HG02885 (cell line): ENCODE results near the gene KCNMB4.
"Not testable (repeated sequence)": the region's sequence is repeated elsewhere in the genome, so short reads cannot be mapped to it uniquely, and the experiment has no call there.

Experiments
- ATAC-seq: cut with Tn5 transposase; IDR thresholded peaks from one replicate; pipeline ENCODE4 v1.9.1; 2021; ENCODE audit warnings: mild to moderate bottlenecking; ENCODE audit not compliant: unreplicated experiment, poor library complexity

The KCNMB4 gene

DNA sequence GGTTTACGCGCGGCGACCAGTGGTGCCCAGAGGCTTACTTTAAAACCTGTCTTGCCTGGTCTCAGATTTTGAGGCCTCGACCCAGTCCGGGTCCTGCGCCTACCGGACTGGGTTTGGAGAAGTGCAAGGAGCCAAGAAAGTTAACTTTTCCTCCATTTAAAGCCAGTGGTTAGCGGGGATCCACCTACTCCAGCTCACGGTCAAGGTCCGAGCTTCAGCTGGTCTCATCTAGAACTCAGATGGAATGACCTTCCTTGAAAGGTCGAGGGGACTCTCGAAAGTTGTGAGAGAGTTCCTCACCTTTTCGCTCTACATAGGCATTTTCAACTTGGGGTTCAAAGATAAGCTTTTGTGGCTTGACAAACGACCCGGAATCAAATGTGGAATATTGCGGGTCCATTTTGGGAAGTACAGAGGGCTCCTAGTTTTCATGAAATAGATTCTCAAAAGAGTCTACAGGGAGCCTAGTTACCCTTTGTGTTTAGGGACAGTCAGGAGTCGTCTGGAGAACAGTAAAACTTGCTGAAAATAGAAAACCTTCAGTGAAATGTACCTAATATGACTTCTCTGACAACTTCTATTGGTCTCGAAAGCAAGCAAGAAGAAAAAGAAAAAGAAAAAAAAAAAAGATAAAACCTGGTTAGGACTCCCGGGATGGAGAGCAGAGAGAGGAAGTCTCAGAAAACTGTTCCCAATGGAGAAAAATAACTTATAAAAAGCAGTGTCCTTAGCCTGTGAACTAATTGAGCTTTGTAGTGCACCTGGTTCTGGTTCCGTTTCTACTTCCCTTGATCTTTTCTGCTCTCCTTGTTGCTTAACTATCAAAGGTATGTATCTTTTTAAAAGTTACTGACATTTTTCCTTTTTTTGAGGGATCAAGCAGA lies 1.4 kb downstream of the KCNMB4 start:
- no peak for ATAC-seq

DNA sequence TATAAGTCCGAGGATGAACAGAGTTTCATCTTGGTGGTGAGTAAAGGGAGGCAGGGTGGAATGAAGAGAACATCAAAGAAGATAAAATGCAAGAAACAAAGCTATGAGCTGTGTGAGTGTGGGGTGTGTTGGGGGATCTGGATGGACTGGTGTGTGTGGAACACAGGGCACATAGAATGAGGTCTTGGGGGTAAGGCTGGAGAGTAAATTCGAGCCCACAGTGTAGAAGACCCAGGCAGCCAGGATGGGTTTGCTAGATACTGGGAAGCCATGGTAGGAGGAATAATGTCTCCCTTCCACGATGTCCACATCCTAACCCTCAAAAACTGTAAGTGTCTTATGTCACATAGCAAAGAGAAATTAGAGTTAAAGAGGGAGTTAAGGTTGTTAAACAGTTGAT lies 6.8 kb downstream of the KCNMB4 start:
- no peak for ATAC-seq

DNA sequence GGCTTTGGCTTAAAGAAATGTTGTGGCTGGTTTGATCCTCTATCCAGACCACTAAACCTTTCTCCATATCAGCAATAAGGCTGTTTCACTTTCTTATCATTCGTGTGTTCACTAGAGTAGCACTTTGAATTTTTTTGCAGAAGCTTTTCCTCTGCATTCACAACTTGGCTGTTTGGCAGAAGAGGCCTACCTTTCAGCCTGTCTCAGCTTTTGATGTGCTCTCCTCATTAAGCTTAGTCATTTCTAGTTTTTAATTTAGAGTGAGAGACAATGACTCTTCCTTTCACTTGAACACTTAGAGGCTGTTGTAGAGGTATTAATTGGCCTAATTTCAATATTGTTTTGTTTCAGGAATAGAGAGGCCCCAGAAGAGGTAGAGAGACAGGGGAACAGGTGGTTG lies 13.8 kb downstream of the KCNMB4 start:
- ATAC-seq = no peak

DNA sequence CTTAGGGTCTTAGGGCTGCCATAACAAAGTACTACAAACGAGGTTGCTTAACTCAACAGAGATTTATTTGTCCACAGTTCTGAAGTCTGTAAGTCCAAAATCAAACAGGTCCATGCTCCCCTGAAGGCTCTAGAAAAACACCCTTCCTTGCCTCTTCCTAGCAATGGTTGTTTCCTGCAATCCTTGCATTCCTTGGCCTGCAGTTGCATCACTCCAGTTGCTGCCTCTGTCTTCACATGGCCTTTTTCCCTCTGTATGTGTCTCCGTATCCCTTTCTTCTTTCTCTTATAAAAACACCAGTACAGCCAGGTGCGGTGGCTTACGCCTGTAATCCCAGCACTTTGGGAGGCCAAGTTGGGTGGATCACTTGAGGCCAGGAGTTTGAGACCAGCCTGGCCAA lies 17.4 kb downstream of the KCNMB4 start:
- ATAC-seq = no peak

DNA sequence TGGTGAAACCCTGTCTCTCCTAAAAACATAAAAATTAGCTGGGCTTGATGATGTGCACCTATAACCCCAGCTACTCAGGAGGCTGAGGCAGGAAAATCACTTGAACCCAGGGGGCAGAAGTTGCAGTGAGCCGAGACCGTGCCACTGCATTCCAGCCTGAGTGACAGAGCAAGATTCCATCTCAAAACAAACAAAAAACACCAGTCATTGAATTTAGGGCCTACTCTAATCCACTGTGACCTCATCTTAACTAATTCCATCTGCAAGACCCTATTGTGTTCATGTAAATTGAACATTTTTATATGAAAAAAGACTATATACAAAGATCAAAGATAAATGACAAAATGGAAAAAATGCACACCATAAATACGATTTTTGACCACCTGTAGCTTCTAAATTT lies 17.8 kb downstream of the KCNMB4 start:
- ATAC-seq = no peak

DNA sequence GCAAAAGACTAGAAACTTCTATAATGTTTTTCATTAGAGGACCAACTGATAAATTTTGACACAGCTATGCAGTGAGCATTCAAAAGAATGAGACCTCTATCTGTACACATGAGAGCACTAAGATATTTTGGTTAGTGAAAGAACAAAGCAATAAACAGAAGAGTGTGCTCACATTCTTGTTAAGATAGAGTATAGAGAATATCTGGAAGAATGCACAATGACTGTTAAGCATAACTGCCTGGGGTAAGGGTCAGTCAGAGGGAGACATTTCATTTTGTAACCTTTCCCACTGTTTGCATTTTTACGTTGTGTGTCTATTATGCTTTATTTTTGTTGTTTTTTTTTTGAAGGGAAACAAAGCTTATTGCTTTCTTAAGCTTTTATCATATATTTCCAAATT lies 20.7 kb downstream of the KCNMB4 start:
- ATAC-seq = no peak

DNA sequence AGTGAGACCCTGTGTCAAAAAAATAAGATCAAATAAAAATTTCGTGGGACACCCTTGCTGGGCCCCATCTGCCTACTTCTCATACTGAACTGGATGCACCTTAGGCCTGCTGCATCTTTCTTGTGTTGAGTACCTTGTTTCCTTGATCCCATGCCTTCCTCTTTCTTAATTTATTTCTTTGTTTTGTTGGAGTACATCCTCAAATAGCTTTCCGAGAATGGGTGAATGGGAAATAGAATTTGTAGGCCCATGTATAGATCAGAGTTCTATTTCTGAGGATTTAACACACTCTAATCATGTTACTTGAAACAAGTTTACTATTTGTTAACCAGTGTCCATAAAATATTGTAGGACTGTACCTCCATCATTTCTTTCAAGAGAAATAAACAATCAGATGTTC lies 23.6 kb downstream of the KCNMB4 start:
- no peak for ATAC-seq

DNA sequence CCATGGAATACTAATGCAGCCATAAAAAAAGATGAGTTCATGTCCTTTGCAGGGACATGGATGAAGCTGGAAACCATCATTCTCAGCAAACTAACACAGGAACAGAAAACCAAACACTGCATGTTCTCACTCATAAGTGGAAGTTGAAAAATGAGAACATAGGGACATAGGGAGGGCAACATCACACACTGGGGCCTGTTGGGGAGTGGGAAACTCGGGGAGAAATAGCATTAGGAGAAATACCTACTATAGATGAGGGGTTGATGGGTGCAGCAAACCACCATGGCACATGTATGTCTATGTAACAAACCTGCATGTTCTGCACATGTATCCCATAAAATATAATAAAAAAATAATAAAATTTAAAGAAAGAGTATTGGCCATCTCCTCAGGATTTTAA lies 26.5 kb downstream of the KCNMB4 start:
- ATAC-seq = not testable (repeated sequence)

DNA sequence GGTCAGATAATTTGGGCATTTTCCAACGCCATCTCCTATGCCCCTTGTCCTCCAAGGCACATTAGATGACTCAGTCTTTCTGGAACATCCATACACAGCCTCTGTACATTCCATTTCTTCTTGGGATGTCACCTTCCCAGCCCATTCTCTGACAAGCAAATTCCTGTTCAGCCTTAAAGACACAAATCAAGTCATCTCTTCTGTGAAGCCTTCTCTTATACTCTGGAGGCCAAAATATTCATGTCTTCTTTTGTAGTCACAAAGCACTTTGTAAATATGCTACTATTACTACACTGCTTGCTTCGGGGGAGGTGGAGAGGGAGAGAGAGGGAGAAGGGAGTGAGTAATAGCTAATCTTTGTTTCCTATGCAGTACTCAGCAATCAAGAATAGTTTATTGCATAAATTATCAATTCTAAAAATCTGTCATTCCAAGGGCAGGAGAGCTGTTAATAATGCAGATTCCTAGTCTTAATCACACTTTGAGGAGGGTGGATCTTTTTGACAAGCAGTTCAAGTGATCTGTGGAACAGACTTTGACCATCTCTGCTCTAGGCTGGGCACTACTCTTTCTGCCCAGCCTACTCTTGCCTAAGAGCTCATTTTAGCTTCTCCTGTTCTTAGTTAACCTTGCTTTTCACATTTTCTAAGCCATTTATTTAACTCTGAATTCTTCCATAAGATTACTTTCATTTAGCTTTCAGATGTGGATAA lies 27.9 kb downstream of the KCNMB4 start:
- no peak for ATAC-seq

DNA sequence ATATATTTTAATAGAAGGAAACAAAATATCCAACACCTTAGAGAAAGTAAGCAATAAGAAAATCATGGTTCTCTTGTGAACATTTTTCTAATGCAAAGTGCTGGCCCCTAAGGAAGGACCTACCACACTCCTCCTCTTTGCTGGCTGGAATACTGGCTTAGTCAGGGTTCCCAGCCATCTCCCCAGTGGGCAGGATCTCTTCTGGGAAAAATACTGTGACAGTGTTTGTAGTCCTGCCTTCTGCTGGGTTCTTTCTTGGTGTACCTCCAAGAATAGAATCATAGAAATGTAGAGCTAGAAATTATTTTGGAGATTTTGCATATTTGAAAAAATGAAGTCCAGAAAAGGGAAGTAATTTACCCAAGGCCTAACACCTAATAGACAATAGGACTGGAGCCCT lies 31.9 kb downstream of the KCNMB4 start:
- no peak for ATAC-seq

DNA sequence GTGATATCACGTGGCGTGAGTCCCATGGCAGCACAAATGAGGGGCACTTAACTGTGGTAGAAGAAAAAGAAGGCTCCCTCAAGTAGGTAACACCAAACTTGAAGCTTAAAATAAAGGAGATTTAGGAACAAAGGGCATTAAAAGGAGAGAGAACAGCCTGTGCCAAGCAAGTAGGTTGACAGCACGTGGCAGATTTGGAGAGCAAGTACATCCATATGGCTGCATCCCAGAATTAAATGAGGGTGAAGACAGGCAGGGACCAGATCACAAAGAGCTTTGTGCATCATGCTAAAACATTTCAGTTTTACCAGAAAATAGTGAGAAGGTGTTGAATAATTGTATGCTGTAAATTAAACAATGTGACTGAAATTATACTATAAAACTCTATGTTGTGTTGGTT lies 32.8 kb downstream of the KCNMB4 start:
- no peak for ATAC-seq

DNA sequence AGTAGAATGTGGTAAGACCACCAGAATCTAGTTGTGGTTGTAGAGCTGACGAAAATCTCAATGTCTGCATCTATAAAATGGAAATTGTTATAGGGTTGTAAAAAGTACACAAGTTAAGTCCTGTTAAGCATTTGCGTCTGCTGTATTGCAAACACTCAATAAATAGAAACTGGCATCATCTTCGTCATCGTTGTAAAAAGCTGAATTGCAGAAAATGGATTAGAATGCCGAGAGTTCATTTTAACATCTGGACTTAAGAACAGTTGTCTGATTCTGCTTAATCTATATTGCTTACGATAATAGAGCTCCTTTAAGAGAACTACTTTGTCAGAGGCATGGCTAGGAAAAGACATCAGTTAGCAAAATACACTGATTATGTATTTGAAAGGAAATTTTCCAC lies 33.2 kb downstream of the KCNMB4 start:
- no peak for ATAC-seq

DNA sequence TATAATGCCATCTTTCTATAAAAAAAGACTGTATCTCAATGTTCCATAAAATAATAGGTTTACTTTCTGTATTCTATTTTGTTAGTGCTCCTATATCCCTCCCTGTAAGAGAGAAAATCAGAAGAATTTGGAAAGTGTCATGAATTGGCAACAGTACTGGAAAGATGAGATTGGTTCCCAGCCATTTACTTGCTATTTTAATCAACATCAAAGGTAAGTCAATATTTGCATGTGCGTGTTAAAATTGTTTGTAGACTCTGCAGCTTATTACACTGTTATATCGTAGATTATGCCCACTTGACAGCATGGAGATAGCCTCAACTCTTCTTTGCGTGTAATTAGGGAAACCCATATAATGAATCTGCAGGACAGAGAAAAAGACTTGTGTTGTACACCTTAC lies 34.0 kb downstream of the KCNMB4 start:
- ATAC-seq = no peak

DNA sequence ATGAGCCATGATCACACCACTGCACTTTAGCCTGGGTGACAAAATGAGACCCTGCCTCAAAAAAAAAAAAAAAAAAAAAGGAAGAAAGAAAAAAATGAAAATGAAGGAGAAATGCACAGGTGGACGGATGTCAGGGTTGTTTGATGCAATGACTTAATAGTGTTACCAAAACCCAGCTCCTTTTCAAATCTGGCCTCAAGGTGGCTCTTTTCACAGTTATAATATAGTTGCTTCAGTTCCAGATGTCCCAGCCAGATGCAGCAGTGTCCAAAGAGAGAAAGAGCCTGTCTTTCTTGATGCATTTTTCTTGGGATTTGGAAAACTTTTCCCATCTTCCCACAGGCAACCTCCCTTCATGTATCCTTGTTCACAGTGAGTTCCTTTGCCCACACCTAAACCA lies 36.5 kb downstream of the KCNMB4 start:
- no peak for ATAC-seq

DNA sequence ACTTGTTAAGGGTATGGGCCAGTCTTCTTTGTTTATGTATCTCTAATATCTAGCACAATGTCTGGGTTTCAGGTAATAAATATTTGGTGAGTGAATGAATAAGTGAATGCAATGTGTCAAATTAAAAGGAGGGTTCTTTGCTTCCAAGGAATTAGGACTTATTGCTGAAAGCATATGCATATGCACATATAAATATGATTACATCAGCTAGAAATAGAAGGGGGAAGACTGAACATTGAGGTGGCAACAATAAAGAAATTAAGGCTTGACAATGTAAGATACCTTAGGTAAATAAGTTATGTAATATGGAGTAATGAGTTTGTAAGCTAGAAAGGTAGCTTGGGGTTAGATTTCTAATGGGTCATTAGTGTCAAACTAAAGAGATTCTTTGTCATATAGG lies 37.7 kb downstream of the KCNMB4 start:
- ATAC-seq = no peak

DNA sequence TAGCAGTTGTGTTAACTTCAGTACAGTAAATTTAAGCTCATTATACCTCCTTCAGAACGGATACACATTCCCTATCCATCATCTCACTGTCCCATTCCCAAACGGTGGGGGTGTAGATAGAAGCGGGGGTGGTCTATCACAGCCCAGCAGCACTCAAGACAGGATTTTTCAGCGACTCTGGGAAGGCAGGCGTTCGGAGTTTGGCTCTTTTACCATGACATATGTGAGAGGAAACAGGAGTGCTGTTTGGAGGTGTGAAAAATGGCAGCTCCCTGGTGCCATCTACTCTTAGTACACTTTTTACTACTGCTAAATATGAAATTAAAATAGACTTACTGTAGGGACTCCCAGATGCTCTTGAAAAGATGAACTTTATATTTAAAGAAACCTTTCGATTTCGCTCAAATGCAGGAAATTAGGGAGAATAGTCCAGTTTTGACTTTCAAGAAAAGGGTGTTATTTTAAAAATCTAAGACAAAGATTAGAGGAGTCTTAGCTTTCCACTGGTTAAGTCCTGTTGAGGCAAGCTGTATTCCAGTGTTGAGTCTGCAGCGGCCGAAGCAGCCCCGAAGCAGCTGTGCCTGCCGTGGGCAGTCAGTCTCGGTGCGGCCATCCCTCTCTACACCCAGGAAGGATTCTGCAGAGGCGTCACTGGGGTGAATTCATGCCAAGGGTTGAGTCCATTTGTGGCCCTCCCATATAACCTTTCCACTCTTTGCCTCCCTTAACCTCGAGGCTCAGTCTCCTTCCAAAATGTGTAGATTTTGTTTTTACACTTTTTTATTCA lies 42.1 kb downstream of the KCNMB4 start:
- no peak for ATAC-seq

DNA sequence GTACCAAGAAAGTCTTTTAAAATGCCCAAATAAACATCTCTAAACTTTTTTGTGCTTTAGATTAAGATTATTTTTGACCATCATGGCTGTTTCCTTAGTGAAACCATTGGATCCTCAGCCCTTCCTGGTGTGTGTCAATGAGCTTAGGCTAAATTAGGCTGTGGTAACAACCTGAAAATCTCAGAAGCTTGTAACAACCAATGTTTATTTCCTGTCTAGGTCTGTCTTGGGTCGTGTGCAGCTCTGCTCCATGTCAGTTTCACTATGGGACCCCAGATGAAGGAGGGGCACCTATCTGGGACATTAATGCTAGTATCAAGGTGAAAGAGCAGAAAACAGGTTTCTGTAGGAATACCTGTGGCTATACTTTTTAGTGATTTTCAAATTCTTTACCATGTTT lies 49.9 kb downstream of the KCNMB4 start:
- ATAC-seq = peak; percentile 72

DNA sequence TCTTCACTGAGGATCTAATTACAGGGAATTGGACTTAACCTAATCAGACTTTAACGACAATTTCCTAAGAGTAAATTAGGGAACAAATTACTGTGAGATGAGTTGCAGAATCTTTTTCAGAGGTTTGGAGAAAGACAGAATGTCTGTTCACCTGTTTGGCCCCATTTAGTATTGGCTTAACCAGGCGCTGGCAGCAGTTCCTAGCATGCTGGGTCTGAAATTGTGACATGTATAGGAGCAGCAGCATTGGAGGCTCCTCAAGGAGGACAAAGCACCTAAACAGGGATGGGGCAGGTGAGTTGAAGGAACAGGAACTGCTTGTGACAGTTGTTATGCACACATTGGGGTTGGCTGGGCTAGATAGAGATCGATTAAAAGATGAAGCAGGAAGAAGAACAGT lies 51.0 kb downstream of the KCNMB4 start:
- ATAC-seq = no peak

DNA sequence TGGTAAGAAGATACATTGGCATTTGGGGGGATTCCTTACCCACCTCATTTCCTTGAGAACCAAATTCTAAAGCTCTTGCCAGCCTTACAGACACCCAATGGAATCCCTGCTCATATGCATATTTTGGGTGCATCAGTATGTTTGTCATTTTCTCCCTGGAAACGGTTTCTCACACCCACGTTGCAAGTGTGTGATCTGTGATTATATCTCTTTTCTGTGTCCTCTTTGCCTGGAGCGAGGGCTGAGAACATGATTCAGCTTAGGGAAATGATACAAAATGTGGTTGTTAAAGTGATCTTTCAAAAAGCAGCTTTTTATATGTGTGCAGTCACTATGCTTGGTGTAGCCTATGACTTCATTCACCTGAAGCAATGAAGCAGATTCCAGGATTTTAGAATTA lies 52.0 kb downstream of the KCNMB4 start:
- ATAC-seq = no peak

DNA sequence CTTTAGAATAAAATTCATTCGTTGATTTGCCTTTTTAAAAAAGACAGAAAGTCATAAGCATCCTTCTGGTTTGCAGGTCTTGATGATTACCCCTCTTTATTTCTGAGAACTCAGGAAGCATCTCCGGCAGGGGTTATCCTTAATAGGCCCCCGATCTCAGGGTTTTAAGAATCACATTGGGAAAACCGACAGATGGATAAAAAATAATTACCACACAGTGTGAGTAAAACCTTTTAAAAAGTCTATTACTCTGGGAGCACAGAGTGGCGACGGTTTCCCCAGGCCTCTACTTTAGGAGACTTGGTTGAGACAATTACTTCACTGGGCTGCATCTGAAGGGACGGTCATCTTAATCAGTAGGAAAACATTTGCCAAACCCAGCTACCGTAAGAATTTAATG lies 56.5 kb downstream of the KCNMB4 start:
- no peak for ATAC-seq

DNA sequence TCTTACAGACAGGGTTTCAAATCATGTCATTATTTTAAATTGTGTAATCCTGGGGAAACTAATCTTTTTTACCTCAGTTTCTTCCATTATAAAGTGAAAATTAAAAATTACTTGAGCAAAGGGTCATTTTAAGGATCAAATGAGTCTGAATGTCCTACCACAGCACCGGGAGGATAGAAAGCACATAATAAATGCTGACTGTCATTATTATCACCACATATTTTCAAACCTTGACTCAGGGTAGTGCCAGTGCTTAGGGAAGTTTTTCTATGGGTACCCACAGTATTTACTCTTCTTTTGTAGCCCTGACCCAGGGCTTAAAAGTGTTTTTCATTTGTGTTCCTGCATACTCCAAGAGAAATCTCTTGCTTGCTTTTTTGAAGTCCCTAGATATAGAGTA lies 60.5 kb downstream of the KCNMB4 start:
- ATAC-seq = no peak
